Measurements from ENCODE around the gene ST8SIA1.

The ST8SIA1 gene

GRCh38 chr12:22238211-22238610 lies 96.3 kb downstream of the ST8SIA1 start:
- DNase-seq, result no peak

GRCh38 chr12:22234561-22234960 lies 99.9 kb downstream of the ST8SIA1 start:
- DNase-seq, result no peak

GRCh38 chr12:22231836-22232235 lies 102.7 kb downstream of the ST8SIA1 start:
- DNase-seq, result no peak

DNA sequence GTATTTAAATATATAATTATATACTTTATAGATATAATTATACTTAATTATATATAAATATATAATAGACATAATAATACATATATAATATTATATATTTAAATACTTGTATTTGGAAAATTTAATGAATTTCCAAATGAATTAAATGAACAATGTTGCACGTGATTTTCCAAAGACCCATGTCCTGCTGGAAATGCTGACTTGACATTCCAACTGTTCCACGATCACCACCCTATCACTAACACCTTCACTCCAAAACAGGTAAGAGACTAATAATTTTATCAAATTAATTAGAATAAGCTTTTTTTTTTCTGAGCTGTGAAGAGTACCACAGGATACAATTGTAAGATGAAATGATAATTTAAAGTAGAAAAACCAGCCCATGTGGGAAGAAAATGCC lies 103.4 kb downstream of the ST8SIA1 start:
- DNase-seq, result no peak

GRCh38 chr12:22230280-22230794 lies 104.2 kb downstream of the ST8SIA1 start:
- no peak for DNase-seq

DNA sequence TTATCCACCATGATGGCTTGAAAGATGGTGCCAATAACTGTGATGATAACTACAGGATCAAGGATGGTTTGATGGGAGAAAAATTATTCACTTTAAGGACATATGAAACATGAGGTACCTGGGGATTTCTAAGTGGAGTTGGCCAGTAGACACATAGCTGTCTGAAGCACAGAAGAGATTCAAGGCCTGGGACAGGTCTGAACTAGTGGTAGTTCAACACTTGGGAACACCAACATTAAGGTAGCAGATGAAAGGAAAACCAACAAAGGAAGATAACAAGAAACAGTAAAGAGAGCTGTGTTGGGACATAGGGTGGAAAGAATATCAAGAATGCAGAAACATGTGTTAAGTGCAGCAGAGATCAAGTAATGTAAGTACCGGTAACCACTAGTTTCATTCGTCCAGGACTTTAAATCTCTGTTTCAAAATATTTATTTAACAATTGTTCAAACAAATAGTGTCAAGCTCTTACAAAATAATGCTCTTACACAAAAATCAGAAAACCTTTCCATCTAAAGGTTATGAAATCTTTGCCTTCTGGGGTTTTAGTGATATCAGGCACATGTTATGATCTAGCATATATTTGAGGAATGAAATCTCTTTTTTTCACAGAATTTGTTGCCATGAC lies 104.7 kb downstream of the ST8SIA1 start:
- no peak for DNase-seq

- no peak for DNase-seq
Observed at GRCh38 chr12:22228022-22228875, 106.3 kb downstream of the ST8SIA1 start.

GRCh38 chr12:22223356-22223755 lies 111.2 kb downstream of the ST8SIA1 start:
- no peak for DNase-seq

DNA sequence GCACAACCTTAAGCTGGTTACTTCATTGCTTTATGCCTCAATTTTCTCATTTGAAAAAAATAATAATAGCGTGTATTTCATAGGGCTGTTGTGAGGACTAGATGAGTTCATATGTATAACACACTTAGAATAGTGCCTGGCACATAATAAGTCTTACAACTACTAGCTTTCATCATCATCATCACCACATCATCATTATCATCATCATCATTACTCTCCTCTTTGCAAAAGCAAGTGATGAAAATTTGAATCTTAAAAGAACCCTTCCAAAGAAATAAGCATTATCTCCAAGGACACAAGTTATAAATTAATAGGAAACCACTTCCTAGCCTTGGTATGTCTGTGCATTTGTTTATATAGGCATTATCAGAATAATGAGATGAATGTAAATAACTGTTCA lies 117.0 kb downstream of the ST8SIA1 start:
- DNase-seq, result no peak

DNA sequence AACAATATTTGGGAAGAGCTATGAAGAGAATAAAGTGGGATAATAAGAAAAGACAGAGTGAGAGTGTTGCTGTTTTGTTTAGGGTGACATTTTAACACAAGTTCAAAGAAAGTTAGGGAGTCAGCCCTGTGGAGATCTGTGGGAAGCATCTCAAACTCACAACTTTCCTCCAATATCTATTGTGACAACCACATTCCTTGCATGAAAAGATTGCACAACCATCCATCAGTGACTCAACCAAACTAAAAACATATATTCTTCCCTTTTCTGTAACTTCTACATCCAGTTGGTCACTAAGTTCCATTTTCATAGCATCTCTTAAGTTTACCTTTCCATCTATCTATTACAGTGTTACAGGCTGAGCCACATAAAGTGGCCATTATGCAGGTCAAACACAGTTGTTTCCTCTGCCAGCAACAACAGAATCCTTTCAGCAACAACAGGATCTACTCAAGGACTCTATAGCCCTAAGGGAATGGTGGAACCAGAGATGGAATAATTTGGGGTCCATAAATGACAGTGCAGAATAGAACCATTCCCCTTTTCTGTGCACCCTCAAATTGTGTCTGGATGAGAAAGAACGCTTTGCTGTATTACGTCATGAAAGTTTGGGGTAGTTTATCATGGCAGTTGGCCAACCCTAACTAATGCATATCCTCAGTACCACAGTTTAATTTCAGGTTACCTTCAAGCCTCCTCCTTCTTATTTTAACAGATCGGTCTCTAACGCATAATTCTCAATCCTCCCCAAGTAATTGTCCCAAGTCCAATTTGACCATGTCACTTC lies 118.8 kb downstream of the ST8SIA1 start:
- DNase-seq, result no peak

DNA sequence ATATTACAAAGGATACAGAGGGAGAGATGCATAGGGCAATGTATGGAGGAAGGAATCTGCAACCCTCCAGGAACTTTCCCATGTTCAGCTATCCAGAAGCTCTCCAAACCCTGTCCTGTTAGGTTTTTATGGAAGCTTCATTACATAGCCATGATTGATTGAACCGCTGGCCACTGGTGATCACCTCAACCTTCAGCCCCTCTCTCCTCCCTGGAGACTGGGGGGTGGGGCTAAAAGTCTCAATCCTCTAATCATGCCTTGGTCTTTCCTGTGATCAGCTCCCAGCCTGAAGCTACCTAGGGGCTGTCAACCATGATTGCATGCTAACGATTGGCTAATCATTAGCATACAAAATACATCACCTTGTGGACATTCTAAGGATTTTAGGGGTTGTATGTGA lies 123.4 kb downstream of the ST8SIA1 start:
- DNase-seq, result no peak

DNA sequence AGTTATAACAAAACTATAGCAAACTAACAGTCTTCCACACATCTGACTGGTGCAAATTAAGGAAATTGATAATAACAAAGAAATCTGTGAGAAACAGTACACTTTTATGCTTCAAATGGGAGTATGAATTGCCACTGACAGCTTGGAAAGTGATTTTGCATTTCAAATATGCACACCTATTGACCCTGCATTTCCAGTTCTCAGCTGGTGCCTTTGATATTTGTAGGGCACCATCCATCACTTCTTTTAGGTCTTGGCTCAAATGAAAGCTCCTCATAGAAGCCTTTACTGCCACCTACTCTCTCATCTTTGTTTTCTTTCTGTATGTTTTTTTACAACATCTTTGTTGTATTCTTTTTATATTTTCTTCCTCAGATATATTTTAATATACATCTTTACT lies 125.1 kb downstream of the ST8SIA1 start:
- no peak for DNase-seq

GRCh38 chr12:22206111-22206728 lies 128.3 kb downstream of the ST8SIA1 start:
- no peak for DNase-seq

DNA sequence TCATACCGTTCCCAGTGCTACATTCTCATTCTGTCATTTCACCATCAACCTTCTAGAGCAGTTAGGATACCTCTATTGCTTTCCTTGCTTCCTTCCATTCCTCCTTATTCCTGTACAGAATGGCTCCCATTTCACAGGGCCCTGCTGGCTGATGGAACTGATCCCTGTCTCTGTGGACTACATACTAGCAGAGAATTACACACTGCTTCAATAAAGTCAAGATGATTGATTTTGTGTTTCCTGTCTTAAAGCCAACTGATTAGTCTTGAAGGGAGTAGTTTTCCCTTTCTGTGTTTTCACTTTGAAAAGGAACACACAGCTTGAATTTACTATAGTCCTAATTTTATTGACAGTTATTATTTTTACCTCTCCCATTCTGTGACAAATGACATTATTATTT lies 130.1 kb downstream of the ST8SIA1 start:
- no peak for DNase-seq

DNA sequence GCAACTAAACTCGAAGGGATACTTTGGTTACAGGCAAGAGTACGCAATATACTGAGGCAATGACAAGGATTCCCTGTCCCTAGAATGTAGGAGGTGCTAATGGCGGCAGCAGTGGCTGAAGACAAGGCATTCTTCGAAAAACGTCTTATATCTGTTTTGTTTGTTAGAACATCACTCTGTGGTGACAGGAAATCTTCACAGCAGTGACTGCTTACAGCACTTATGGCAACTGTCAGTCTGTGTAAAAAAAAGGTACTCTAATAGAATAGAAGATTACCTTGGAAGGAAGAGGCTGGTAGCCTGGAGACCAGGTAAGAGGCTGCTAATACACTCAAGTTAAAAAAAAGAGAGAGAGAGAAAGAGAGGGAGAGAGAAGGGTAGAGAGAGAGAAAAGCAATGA lies 131.7 kb downstream of the ST8SIA1 start:
- DNase-seq, result no peak

GRCh38 chr12:22201101-22201500 lies 133.4 kb downstream of the ST8SIA1 start:
- DNase-seq, result no peak

DNA sequence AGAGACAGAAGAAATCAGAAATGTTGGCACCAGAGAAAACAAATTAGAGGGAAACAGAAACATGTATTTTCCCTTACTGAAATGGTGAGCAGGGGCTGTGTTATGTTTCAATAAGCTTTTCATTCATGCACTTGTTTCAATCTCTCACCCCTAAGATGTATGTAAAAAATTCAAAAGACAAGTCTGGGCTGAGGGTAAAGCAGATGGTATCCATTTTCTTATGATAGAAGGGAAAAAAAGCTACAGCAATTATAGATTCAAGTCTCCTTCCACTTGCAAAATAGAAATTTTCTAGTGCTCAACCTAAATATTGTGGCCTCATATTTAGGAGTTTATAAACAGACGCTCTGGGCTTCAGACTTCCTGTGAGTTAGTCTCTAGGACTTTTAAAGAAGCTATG lies 138.3 kb downstream of the ST8SIA1 start:
- DNase-seq, result no peak

- no peak for DNase-seq
Observed at GRCh38 chr12:22190969-22191368, 143.5 kb downstream of the ST8SIA1 start.

- DNase-seq, result no peak
Observed at GRCh38 chr12:22188431-22188830, 146.1 kb downstream of the ST8SIA1 start.

DNA sequence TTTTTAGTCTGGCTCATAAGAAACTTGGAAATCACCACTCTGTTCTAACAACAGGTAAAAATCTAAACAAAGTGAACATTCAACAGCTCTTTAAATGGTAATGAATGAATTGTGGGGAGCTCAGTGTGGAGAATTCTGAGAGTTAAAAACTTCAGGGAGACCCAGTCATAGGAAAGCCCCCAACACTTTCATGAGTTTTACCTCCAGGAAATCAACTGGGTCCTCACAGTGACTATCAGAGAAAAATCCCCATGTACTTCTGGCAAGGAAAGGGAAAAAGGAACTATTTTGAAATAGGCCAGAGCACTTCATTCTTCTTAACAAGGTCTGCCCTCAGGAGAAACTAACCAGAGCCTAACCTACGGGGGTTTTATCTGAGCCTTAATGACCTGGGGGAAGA lies 153.8 kb downstream of the ST8SIA1 start:
- no peak for DNase-seq

- DNase-seq, result no peak
Observed at GRCh38 chr12:22173177-22173576, 161.3 kb downstream of the ST8SIA1 start.

DNA sequence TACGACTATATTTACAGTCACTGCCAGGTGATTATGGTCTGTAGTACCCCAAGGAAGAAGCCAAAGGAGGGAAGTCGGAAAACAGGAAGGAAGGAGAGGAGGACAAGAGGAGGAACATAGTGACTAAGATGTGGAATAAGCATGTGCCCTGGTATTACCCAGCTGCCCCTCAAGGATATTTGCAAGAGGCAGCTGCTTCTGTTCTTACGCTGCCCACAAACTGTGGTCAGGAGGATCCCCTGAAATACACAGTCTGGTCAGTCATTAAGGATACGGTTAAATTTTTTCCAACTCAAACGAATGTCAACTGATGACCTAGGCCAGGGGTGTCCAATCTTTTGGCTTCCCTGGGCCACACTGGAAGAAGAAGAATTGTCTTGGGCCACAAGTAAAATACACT lies 162.0 kb downstream of the ST8SIA1 start:
- DNase-seq, result no peak

DNA sequence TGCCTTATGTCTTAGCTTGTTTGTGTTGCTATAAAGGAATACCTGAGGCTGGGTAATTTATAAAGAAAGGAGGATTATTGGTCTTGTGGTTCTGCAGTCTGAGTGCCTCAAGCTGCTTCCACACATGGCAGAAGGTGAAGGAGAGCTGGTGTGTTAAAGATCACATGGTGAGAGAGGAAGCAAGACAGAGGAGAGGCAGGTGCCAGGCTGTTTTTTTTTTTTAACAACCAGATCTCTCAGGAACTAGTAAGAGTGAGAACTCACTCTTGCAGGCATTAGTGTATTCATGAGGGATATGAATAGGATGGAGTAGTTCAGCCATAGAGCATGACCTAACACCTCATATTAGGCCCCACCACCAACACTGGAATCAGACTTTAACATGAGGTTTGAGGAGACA lies 165.1 kb downstream of the ST8SIA1 start:
- no peak for DNase-seq
